ENCODE data around the gene APPBP2. TPM values are rescaled to one million over a fixed set of nuclear protein-coding genes. Genes with fewer than 3 reads are reported as not detected.
A peak's percentile ranks its signal among the peaks of the same experiment; 100 is the strongest.
"Not testable (repeated sequence)": the region's sequence is repeated elsewhere in the genome, so short reads cannot be mapped to it uniquely, and the experiment has no call there.

Gene APPBP2
- total RNA-seq, 1 donor from 2014 or later = 65.5 TPM

GRCh38 chr17:60428491-60428890, 97.6 kb downstream of the APPBP2 start:
- H3K36me3 Mint-ChIP-seq; H3K4me3 Mint-ChIP-seq; H3K4me1 Mint-ChIP-seq; H3K27ac Mint-ChIP-seq; H3K9me3 Mint-ChIP-seq; DNase-seq (ENCODE audit: low spot score in 2 of 2, unreplicated experiment in 2 of 2); H3K27me3 Mint-ChIP-seq (ENCODE audit: low read depth): not testable (repeated sequence)

GRCh38 chr17:60426596-60426995, 99.4 kb downstream of the APPBP2 start:
- Mint-ChIP-seq H3K9me3 (no peaks in the 10 kb centered on the region), H3K4me1 (peaks cover 3% of the 10 kb centered on the region), H3K4me3 (no peak overlapping the region), H3K36me3 (no peaks in the 10 kb centered on the region), H3K27me3 (ENCODE audit: low read depth) (no peaks in the 10 kb centered on the region), H3K27ac (no peak overlapping the region)
- TF ChIP-seq CTCF (IDR thresholded peaks at IDR 0.05; ENCODE audit: unreplicated experiment) = no peak
- no peak for DNase-seq (ENCODE audit: low spot score in 2 of 2, unreplicated experiment in 2 of 2)

- no peaks in the 10 kb centered on the region for H3K27me3 Mint-ChIP-seq (ENCODE audit: low read depth)
- DNase-seq (ENCODE audit: low spot score in 2 of 2, unreplicated experiment in 2 of 2) = no peak
- TF ChIP-seq CTCF (IDR thresholded peaks at IDR 0.05; ENCODE audit: unreplicated experiment) = no peak
- no peaks in the 10 kb centered on the region for H3K36me3 Mint-ChIP-seq
- no peak overlapping the region for H3K4me3 Mint-ChIP-seq
- no peak overlapping the region for H3K27ac Mint-ChIP-seq
- peaks cover 6% of the 10 kb centered on the region for H3K4me1 Mint-ChIP-seq
- no peaks in the 10 kb centered on the region for H3K9me3 Mint-ChIP-seq
Measured at GRCh38 chr17:60425626-60426025, 100.4 kb downstream of the APPBP2 start.

- no peak for TF ChIP-seq CTCF (IDR thresholded peaks at IDR 0.05; ENCODE audit: unreplicated experiment)
- DNase-seq (ENCODE audit: low spot score in 2 of 2, unreplicated experiment in 2 of 2) = no peak
- no peak overlapping the region for H3K4me3 Mint-ChIP-seq
- H3K4me1 Mint-ChIP-seq = peaks cover 6% of the 10 kb centered on the region
- no peaks in the 10 kb centered on the region for H3K36me3 Mint-ChIP-seq
- H3K27ac Mint-ChIP-seq = no peak overlapping the region
- no peaks in the 10 kb centered on the region for H3K9me3 Mint-ChIP-seq
- no peaks in the 10 kb centered on the region for H3K27me3 Mint-ChIP-seq (ENCODE audit: low read depth)
Measured at GRCh38 chr17:60423865-60424264, 102.2 kb downstream of the APPBP2 start.

- Mint-ChIP-seq H3K27me3 (ENCODE audit: low read depth) (no peaks in the 10 kb centered on the region), H3K9me3 (no peaks in the 10 kb centered on the region), H3K27ac (no peak within 1 kb of the TSS), H3K4me1 (peaks cover 6% of the 10 kb centered on the region), H3K4me3 (peak within 1 kb of the TSS; percentile 69), H3K36me3 (no peaks in the 10 kb centered on the region)
- TF ChIP-seq CTCF (IDR thresholded peaks at IDR 0.05; ENCODE audit: unreplicated experiment) = no peak
- no peak for DNase-seq (ENCODE audit: low spot score in 2 of 2, unreplicated experiment in 2 of 2)
Measured at GRCh38 chr17:60422162-60422665, 103.8 kb downstream of the APPBP2 start, which contains the start of gene CHCT1. Gene CHCT1 (plus strand): TSS chr17:60422489. CDS start chr17:60422593, 104 bp downstream.

- Mint-ChIP-seq H3K27ac (peak overlapping the region; percentile 13), H3K4me3 (peak overlapping the region; percentile 69), H3K36me3 (no peaks in the 10 kb centered on the region), H3K4me1 (peaks cover 6% of the 10 kb centered on the region), H3K9me3 (no peaks in the 10 kb centered on the region), H3K27me3 (ENCODE audit: low read depth) (no peaks in the 10 kb centered on the region)
- TF ChIP-seq CTCF (IDR thresholded peaks at IDR 0.05; ENCODE audit: unreplicated experiment) = peak; percentile 90
- DNase-seq (ENCODE audit: low spot score in 2 of 2, unreplicated experiment in 2 of 2) = peak; percentile 50 to 78
Measured at GRCh38 chr17:60421273-60422161, 104.5 kb downstream of the APPBP2 start.

GRCh38 chr17:60419875-60420274, 106.2 kb downstream of the APPBP2 start:
- H3K36me3 Mint-ChIP-seq; H3K9me3 Mint-ChIP-seq; H3K27ac Mint-ChIP-seq; DNase-seq (ENCODE audit: low spot score in 2 of 2, unreplicated experiment in 2 of 2); H3K4me1 Mint-ChIP-seq; H3K4me3 Mint-ChIP-seq; H3K27me3 Mint-ChIP-seq (ENCODE audit: low read depth): not testable (repeated sequence)

- not testable (repeated sequence) for H3K4me3 Mint-ChIP-seq; H3K27me3 Mint-ChIP-seq (ENCODE audit: low read depth); H3K27ac Mint-ChIP-seq; H3K9me3 Mint-ChIP-seq; H3K4me1 Mint-ChIP-seq; DNase-seq (ENCODE audit: low spot score in 2 of 2, unreplicated experiment in 2 of 2); H3K36me3 Mint-ChIP-seq
Measured at GRCh38 chr17:60419003-60419402, 107.0 kb downstream of the APPBP2 start.
